CD14-positive monocyte (primary cell): ENCODE measurements around the gene TEX13D. TPM values are rescaled to one million over a fixed set of nuclear protein-coding genes. Genes with fewer than 3 reads are reported as not detected.

Experiments used
- DNase-seq, 3 donors: peaks; one replicate each; pipeline ENCODE4 v3.0.0-alpha.2; 2011 to 2022
- H2AFZ ChIP-seq: 2 replicates; pipeline ENCODE4 v1.6.0; 2012; ENCODE audit warnings: mild to moderate bottlenecking, low read depth, low read length, inconsistent platforms; ENCODE audit not compliant: insufficient read depth, poor library complexity, severe bottlenecking
- H3K27ac ChIP-seq, 2 donors: 1 replicate in 1 of 2; 2 replicates in 1 of 2; pipeline ENCODE4 v1.5.1; 2012 to 2013; ENCODE audit warnings: low read length in 2 of 2, control low read depth in 1 of 2, inconsistent platforms in 1 of 2, low read depth in 1 of 2, mild to moderate bottlenecking in 1 of 2
- H3K27me3 ChIP-seq, 2 donors: one replicate each; pipeline versions ENCODE4 v1.6.0 to v1.6.1; 2011 to 2013; ENCODE audit warnings: low read length in 2 of 2; ENCODE audit not compliant: control insufficient read depth in 2 of 2, insufficient read depth in 2 of 2
- H3K36me3 ChIP-seq, 2 donors: replicated peaks in 1 of 2; 1 replicate in 1 of 2; 2 replicates in 1 of 2; pipeline versions ENCODE4 v1.5.1 to v1.6.1; 2012 to 2013; ENCODE audit warnings: low read length in 2 of 2, control low read depth in 1 of 2, inconsistent platforms in 1 of 2, mild to moderate bottlenecking in 1 of 2; ENCODE audit not compliant: insufficient read depth in 2 of 2, control insufficient read depth in 1 of 2
- H3K4me1 ChIP-seq, 2 donors: 1 replicate in 1 of 2; 2 replicates in 1 of 2; pipeline versions ENCODE4 v1.5.1 to v1.6.1; 2012 to 2013; ENCODE audit warnings: low read length in 2 of 2, control low read depth in 1 of 2, inconsistent platforms in 1 of 2, mild to moderate bottlenecking in 1 of 2, moderate library complexity in 1 of 2; ENCODE audit not compliant: insufficient read depth in 2 of 2, control insufficient read depth in 1 of 2
- H3K4me2 ChIP-seq: replicated peaks from 2 replicates; pipeline ENCODE3; 2012; ENCODE audit warnings: low read length, moderate library complexity, mild to moderate bottlenecking; ENCODE audit not compliant: poor library complexity, severe bottlenecking; ENCODE audit errors: extremely low read depth
- H3K4me3 ChIP-seq, 3 experiments: fragments of 200-600 bp in 1 of 3; sonication (generic) in 1 of 3; replicated peaks in 1 of 3; 1 replicate in 2 of 3; 2 replicates in 1 of 3; pipeline ENCODE4 v1.5.1; 2011 to 2013; ENCODE audit warnings: low read length in 3 of 3, mild to moderate bottlenecking in 3 of 3, control low read depth in 2 of 3, low read depth in 2 of 3, inconsistent platforms in 1 of 3, moderate library complexity in 1 of 3
- H3K79me2 ChIP-seq: 2 replicates; pipeline ENCODE4 v1.6.0; 2012; ENCODE audit warnings: mild to moderate bottlenecking, control low read depth, inconsistent platforms, low read length, moderate library complexity; ENCODE audit not compliant: insufficient read depth
- H3K9ac ChIP-seq: 2 replicates; pipeline ENCODE4 v1.6.0; 2017; ENCODE audit warnings: low read length, mild to moderate bottlenecking; ENCODE audit not compliant: insufficient read depth, poor library complexity, severe bottlenecking
- H3K9me3 ChIP-seq, 2 donors: replicated peaks in 1 of 2; 1 replicate in 1 of 2; 2 replicates in 1 of 2; pipeline versions ENCODE4 v1.5.1 to v1.6.1; 2012 to 2013; ENCODE audit warnings: low read length in 2 of 2, control low read depth in 1 of 2; ENCODE audit not compliant: control insufficient read depth in 1 of 2, insufficient read depth in 1 of 2
- H4K20me1 ChIP-seq: 2 replicates; pipeline ENCODE4 v1.6.0; 2012; ENCODE audit warnings: mild to moderate bottlenecking, low read length, control low read depth, moderate library complexity; ENCODE audit not compliant: insufficient read depth
- H3K27ac Mint-ChIP-seq, 7 donors: one replicate each; pipeline ENCODE4 v1.8.0; 2020; ENCODE audit warnings: mild to moderate bottlenecking in 7 of 7, mixed read lengths in 7 of 7, moderate library complexity in 6 of 7, inconsistent platforms in 2 of 7
- H3K27me3 Mint-ChIP-seq, 3 donors: one replicate each; pipeline ENCODE4 v1.8.0; 2021 to 2022; ENCODE audit warnings: low read depth in 3 of 3, mild to moderate bottlenecking in 3 of 3, mixed read lengths in 3 of 3, moderate library complexity in 3 of 3, inconsistent platforms in 1 of 3
- H3K36me3 Mint-ChIP-seq, 2 donors: one replicate each; pipeline ENCODE4 v1.8.0; 2020; ENCODE audit warnings: mixed read lengths in 2 of 2, inconsistent platforms in 1 of 2, mild to moderate bottlenecking in 1 of 2
- H3K4me1 Mint-ChIP-seq: one replicate; pipeline ENCODE4 v1.8.0; 2020; ENCODE audit warnings: mild to moderate bottlenecking, mixed read lengths
- H3K4me3 Mint-ChIP-seq, 2 donors: one replicate each; pipeline ENCODE4 v1.8.0; 2020; ENCODE audit warnings: mild to moderate bottlenecking in 2 of 2, mixed read lengths in 2 of 2, moderate library complexity in 1 of 2
- H3K9me3 Mint-ChIP-seq, 7 donors: one replicate each; pipeline ENCODE4 v1.8.0; 2020 to 2022; ENCODE audit warnings: mixed read lengths in 7 of 7, mild to moderate bottlenecking in 6 of 7, moderate library complexity in 6 of 7, inconsistent platforms in 2 of 7
- whole genome bisulfite sequencing: methylation state at CpG from one replicate; pipeline ENCODE4 v1.1.5; 2013; ENCODE audit warnings: missing lambda C conversion rate; ENCODE audit not compliant: insufficient coverage; 5-methylcytosine and 5-hydroxymethylcytosine counted together
- intact Hi-C, 2 donors: fragments of 100-400 bp; cut with micrococcal nuclease; formaldehyde crosslinking; loops; one replicate each; pipeline versions ENCODE4 v1.15.0 to v1.15.1; 2023
- polyA plus RNA-seq, 3 donors: library from polyadenylated mRNA; depleted of rRNA in 1 of 3; unstranded in 2 of 3; stranded (reverse) in 1 of 3; fragments of 300-500 nt in 2 of 3; fragments of >200 nt in 1 of 3; fragmentation: Illumina TruSeq in 2 of 3; gene quantifications; 1 replicate in 2 of 3; 2 replicates in 1 of 3; pipeline ENCODE4 v1.2.3, GENCODE V29; 2012 to 2021
- TF ChIP-seq, protein P1 (sequence below): fragments of 200-600 bp; IDR thresholded peaks from one replicate; pipeline ENCODE4 v1.8.0; 2022; ENCODE audit warnings: antibody characterized with exemption, mild to moderate bottlenecking

TEX13D gene
- polyA plus RNA-seq, 3 donors: not detected

DNA sequence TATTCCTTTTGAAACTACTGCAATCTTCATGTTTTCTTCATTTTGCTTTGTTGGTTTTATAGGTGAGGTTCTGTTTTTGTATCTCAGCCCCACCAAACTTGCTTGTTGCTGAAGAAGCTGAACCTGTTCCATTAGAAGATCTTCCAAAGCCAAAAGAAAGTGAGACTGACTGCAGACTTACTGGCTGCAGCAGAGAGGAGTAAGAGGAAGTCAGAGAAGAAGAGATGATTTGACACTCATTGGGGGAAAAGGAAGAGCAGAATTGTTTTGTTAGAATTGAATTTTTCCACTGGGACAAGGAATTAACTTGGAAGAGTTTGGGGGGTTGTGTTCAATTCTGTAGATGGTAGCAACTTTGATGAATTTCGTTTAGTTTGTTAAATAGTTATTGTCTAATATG lies 3.1 kb downstream of the TEX13D start:
- intact Hi-C loops: no loop called here
- no peak overlapping the region for H3K27ac Mint-ChIP-seq
- peaks cover 0 to 9% of the 10 kb centered on the region in 2 donors for H3K9me3 ChIP-seq

GRCh38 chrX:124337916-124338315 lies 5.5 kb downstream of the TEX13D start:
- Histone ChIP-seq H2AFZ (no peak overlapping the region), H4K20me1 (no peaks in the 10 kb centered on the region), H3K36me3 (no peaks in the 10 kb centered on the region), H3K4me1 (no peaks in the 10 kb centered on the region), H3K4me3 (no peak overlapping the region), H3K27ac (no peak overlapping the region), H3K79me2 (no peaks in the 10 kb centered on the region), H3K27me3 (no peaks in the 10 kb centered on the region), H3K4me2 (no peak overlapping the region), H3K9ac (no peak overlapping the region), H3K9me3 (peaks cover 0 to 4% of the 10 kb centered on the region in 2 donors)
- no CpG with 5 or more reads among the region's 1 CpG for WGBS
- Mint-ChIP-seq H3K27me3 (peaks cover 0 to 4% (median 4%) of the 10 kb centered on the region in 3 donors), H3K9me3 (peaks cover 0 to 8% (median 0%) of the 10 kb centered on the region in 7 donors), H3K4me1 (no peaks in the 10 kb centered on the region), H3K27ac (no peak overlapping the region), H3K4me3 (no peak overlapping the region), H3K36me3 (no peaks in the 10 kb centered on the region)
- TF ChIP-seq, protein P1, sequence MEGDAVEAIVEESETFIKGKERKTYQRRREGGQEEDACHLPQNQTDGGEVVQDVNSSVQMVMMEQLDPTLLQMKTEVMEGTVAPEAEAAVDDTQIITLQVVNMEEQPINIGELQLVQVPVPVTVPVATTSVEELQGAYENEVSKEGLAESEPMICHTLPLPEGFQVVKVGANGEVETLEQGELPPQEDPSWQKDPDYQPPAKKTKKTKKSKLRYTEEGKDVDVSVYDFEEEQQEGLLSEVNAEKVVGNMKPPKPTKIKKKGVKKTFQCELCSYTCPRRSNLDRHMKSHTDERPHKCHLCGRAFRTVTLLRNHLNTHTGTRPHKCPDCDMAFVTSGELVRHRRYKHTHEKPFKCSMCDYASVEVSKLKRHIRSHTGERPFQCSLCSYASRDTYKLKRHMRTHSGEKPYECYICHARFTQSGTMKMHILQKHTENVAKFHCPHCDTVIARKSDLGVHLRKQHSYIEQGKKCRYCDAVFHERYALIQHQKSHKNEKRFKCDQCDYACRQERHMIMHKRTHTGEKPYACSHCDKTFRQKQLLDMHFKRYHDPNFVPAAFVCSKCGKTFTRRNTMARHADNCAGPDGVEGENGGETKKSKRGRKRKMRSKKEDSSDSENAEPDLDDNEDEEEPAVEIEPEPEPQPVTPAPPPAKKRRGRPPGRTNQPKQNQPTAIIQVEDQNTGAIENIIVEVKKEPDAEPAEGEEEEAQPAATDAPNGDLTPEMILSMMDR: no peak
- DNase-seq: no peak
- intact Hi-C loops: no loop called here

More for the DNA sequence above, 3.1 kb downstream of the TEX13D start:
- no peak overlapping the region for H3K9ac ChIP-seq
- H2AFZ ChIP-seq: no peak overlapping the region
- TF ChIP-seq, protein P1: no peak
- no peaks in the 10 kb centered on the region for H3K4me1 ChIP-seq
- Mint-ChIP-seq H3K4me1 (no peaks in the 10 kb centered on the region), H3K36me3 (no peaks in the 10 kb centered on the region), H3K27me3 (peaks cover 0 to 5% (median 3%) of the 10 kb centered on the region in 3 donors), H3K4me3 (no peak overlapping the region), H3K9me3 (peaks cover 2 to 11% (median 6%) of the 10 kb centered on the region in 7 donors)
- WGBS: no CpG with 5 or more reads among the region's 1 CpG
- H3K4me3 ChIP-seq: no peak overlapping the region
- H3K36me3 ChIP-seq: no peaks in the 10 kb centered on the region
- H3K4me2 ChIP-seq: no peak overlapping the region
- no peak for DNase-seq
- no peaks in the 10 kb centered on the region for H3K27me3 ChIP-seq
- H4K20me1 ChIP-seq: no peaks in the 10 kb centered on the region
- H3K79me2 ChIP-seq: no peaks in the 10 kb centered on the region
- H3K27ac ChIP-seq: no peak overlapping the region
